ENCODE results near the gene AKTIP. TPM values are rescaled to one million over a fixed set of nuclear protein-coding genes. Genes with fewer than 3 reads are reported as not detected.
A peak's percentile ranks its signal among the peaks of the same experiment; 100 is the strongest.

The AKTIP gene
- total RNA-seq, 2 experiments from 2014 or later, result 39.7 to 45.8 TPM

DNA sequence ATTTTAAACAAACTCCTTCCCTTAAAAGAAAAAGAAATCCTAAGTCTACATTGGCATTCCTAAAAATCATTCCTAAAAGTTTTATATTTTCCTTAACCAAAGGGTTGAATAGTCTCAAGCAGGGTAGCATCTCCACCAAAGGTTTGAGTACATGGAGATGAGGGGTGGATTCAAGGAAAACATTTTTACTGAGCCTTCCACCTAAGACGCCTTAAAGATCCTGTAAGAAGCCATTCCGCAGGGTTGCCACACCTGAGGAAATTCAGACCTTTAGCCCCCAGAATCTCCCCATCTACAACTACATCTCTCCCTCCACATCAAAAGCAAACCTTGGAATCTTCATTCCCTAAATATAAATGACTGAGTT is 7.7 kb upstream of the AKTIP start:
- DNase-seq (no peak), ATAC-seq (no peak)
- peaks cover 5% of the 10 kb centered on the region for H3K9me3 Mint-ChIP-seq (ENCODE audit: low read depth)
- H3K36me3 Mint-ChIP-seq, result peaks cover 10% of the 10 kb centered on the region
- H3K4me3 Mint-ChIP-seq, result no peak overlapping the region
- no peak overlapping the region for H3K27ac Mint-ChIP-seq
- peaks cover 32% of the 10 kb centered on the region for H3K4me1 Mint-ChIP-seq
- no peaks in the 10 kb centered on the region for H3K27me3 Mint-ChIP-seq
- CTCF ChIA-PET, result interaction anchor here (1.0 to 2.4 kb wide), 6 partner anchors 13 to 77 kb away, joined by 3 to 9 read pairs (median 5); partner anchors contain the start of gene RBL2

DNA sequence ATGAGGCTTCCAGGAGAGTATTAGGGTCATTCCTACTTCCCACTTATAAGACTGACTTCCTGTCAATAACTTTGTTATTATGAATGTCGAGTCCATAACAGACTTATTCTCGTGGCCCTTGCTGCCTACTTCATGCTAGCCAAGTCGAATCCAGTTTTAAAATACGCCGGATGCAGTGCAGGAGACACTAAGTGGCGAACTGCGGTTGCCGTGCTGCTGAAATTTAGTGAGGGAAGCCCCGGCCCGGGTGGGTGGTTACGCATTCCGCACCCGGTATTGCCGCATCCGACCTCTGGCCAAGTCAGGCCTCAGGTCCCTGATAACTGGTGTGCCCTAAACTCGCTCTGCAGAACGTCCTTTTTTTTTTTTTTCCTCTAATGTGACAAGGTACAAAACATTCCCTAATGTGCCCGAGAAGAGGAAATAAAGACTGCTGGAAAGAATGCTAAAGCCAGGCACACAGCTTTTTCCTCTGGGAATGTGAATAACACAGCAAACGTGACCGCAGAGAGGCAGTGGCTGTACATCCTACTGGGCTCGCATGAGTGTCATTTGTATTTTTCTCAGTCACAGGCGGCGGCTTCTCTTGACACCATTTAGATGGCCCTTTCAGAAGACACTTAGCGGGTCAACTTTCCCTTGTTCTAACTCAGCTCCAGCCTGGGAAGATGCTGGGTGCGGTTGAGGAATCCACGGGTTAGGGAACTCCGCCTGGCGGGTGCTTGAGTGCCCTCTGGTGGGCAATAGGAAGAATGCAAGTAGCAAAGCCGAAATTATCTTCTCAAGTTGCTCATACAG is 7.1 kb upstream of the AKTIP start:
- peaks cover 36% of the 10 kb centered on the region for H3K4me1 Mint-ChIP-seq
- no peaks in the 10 kb centered on the region for H3K27me3 Mint-ChIP-seq
- H3K4me3 Mint-ChIP-seq, result no peak overlapping the region
- peaks cover 10% of the 10 kb centered on the region for H3K36me3 Mint-ChIP-seq
- CTCF ChIA-PET, result interaction anchor here (0.6 to 2.4 kb wide), 12 partner anchors 8 to 455 kb away, joined by 3 to 9 read pairs (median 4); partner anchors contain the start of genes CHD9 and RBL2
- peak; percentile 66 for ATAC-seq
- DNase-seq, result peak; percentile 55
- H3K9me3 Mint-ChIP-seq (ENCODE audit: low read depth), result peaks cover 5% of the 10 kb centered on the region
- H3K27ac Mint-ChIP-seq, result peak overlapping the region; percentile 31

GRCh38 chr16:53507464-53508179 is 4.6 kb upstream of the AKTIP start:
- ATAC-seq, result no peak
- Mint-ChIP-seq H3K27ac (no peak overlapping the region), H3K9me3 (ENCODE audit: low read depth) (no peaks in the 10 kb centered on the region), H3K27me3 (no peaks in the 10 kb centered on the region), H3K4me1 (peaks cover 39% of the 10 kb centered on the region), H3K36me3 (no peaks in the 10 kb centered on the region), H3K4me3 (no peak overlapping the region)
- DNase-seq, result peak; percentile 27
- CTCF ChIA-PET, result interaction anchor here (2.1 kb wide), 1 partner anchor 10 kb away, joined by 8 read pairs; no protein-coding TSS in a partner anchor

GRCh38 chr16:53506254-53506653 is 3.2 kb upstream of the AKTIP start:
- ATAC-seq (no peak), DNase-seq (peak; percentile 31)
- peaks cover 45% of the 10 kb centered on the region for H3K4me1 Mint-ChIP-seq
- no peaks in the 10 kb centered on the region for H3K9me3 Mint-ChIP-seq (ENCODE audit: low read depth)
- H3K27ac Mint-ChIP-seq, result no peak overlapping the region
- H3K36me3 Mint-ChIP-seq, result peaks cover 1% of the 10 kb centered on the region
- CTCF ChIA-PET, result interaction anchor here (1.0 to 2.1 kb wide), 3 partner anchors 8 to 24 kb away, joined by 3 to 8 read pairs (median 3); no protein-coding TSS in a partner anchor
- H3K27me3 Mint-ChIP-seq, result no peaks in the 10 kb centered on the region
- no peak overlapping the region for H3K4me3 Mint-ChIP-seq

- H3K4me1 Mint-ChIP-seq, result peaks cover 45% of the 10 kb centered on the region
- peak overlapping the region; percentile 89 for H3K27ac Mint-ChIP-seq
- ATAC-seq (no peak), DNase-seq (peak; percentile 39)
- H3K27me3 Mint-ChIP-seq, result no peaks in the 10 kb centered on the region
- CTCF ChIA-PET, result interaction anchor here (0.8 to 2.0 kb wide), 5 partner anchors 8 to 168 kb away, joined by 3 to 14 read pairs (median 4); no protein-coding TSS in a partner anchor
- H3K36me3 Mint-ChIP-seq, result peaks cover 8% of the 10 kb centered on the region
- peak overlapping the region; percentile 91 for H3K4me3 Mint-ChIP-seq
- H3K9me3 Mint-ChIP-seq (ENCODE audit: low read depth), result no peaks in the 10 kb centered on the region
Observed at GRCh38 chr16:53504665-53505064, 1.7 kb upstream of the AKTIP start.

DNA sequence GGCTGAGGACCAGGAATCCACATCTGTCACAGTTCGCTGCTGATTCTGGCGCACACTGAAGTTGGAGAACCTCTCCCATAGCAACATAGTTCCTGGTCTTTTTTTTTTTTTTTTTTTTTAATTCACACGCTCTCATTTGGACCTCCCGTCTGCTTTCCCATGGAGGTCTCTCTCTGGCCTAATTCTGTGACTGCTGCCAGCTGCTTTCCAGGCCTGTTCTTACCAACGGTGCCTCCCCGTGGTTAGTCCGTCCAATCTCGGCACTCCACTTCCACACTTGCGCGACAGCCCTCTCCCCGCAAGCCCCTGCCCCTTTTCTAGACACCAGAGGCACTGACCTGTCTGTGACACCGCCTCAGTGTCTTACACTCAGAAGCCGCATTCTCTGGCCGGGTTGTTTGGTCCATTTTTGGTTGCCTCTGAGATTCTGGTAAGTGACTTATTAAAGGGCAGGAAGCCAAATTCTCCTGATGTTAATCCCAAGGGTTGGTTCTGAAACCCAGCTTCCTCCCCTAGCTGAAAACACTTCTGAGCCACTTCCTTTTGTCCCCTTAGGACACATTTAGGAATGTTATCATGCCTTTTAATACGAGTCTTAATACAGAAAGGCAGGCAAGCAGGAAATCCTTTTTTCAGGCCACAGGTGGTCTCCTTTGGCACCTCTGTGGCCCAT is 1.1 kb upstream of the AKTIP start:
- ATAC-seq (no peak), DNase-seq (peak; percentile 61)
- Mint-ChIP-seq H3K4me3 (peak overlapping the region; percentile 91), H3K9me3 (ENCODE audit: low read depth) (no peaks in the 10 kb centered on the region), H3K36me3 (peaks cover 10% of the 10 kb centered on the region), H3K27ac (peak overlapping the region; percentile 89), H3K4me1 (peaks cover 44% of the 10 kb centered on the region), H3K27me3 (no peaks in the 10 kb centered on the region)
- CTCF ChIA-PET, result interaction anchor here (0.7 to 2.0 kb wide), 6 partner anchors 9 to 167 kb away, joined by 3 to 14 read pairs (median 4); no protein-coding TSS in a partner anchor

DNA sequence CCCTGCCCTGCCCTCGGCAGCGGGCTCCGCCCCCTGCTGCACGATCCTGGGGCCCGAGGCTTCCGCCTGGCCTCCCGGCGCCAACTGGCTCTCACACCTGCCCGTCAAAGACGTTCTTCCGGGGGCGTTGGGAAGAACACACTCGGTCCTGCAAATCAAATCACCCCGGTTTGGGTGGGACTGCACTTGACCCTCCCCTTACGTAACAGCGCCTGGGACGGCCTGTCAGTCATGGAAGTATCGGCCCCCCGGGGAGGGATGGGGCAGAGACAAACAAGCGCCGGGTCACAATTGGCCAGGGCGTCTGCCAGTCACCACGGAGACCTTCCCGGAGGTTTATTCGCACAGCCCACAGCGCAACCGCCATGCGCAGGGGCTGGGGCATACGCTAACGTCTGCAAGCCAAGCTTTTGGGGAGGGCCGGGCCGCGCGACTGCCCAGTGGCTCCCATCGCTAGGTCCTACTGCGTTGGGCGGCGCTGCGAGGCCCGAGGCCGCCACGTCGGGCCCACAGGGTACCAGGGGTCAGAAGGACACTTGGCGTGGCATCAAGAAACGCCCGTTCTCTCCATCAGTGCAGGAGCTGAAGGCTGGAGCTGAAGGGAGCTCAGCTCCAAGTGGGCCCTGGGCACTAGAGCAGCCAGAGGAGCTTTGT is 388 bp upstream of the AKTIP start:
- no peaks in the 10 kb centered on the region for H3K27me3 Mint-ChIP-seq
- peaks cover 17% of the 10 kb centered on the region for H3K36me3 Mint-ChIP-seq
- no peaks in the 10 kb centered on the region for H3K9me3 Mint-ChIP-seq (ENCODE audit: low read depth)
- peak overlapping the region; percentile 86 for H3K27ac Mint-ChIP-seq
- H3K4me3 Mint-ChIP-seq, result peak overlapping the region; percentile 91
- DNase-seq (peak; percentile 100), ATAC-seq (peak; percentile 93)
- H3K4me1 Mint-ChIP-seq, result peaks cover 48% of the 10 kb centered on the region
- CTCF ChIA-PET, result interaction anchor here (0.7 to 2.0 kb wide), 6 partner anchors 9 to 129 kb away, joined by 3 to 14 read pairs (median 4); no protein-coding TSS in a partner anchor

- CTCF ChIA-PET, result interaction anchor here (0.6 to 1.4 kb wide), 5 partner anchors 11 to 218 kb away, joined by 3 to 5 read pairs (median 3); no protein-coding TSS in a partner anchor
- H3K9me3 Mint-ChIP-seq (ENCODE audit: low read depth), result no peaks in the 10 kb centered on the region
- DNase-seq, result peak; percentile 31
- no peak for ATAC-seq
- H3K27ac Mint-ChIP-seq, result peak overlapping the region; percentile 87
- H3K36me3 Mint-ChIP-seq, result peaks cover 31% of the 10 kb centered on the region
- no peaks in the 10 kb centered on the region for H3K27me3 Mint-ChIP-seq
- H3K4me3 Mint-ChIP-seq, result peak overlapping the region; percentile 91
- H3K4me1 Mint-ChIP-seq, result peaks cover 50% of the 10 kb centered on the region
Observed at GRCh38 chr16:53501216-53501859, 1.7 kb downstream of the AKTIP start.

DNA sequence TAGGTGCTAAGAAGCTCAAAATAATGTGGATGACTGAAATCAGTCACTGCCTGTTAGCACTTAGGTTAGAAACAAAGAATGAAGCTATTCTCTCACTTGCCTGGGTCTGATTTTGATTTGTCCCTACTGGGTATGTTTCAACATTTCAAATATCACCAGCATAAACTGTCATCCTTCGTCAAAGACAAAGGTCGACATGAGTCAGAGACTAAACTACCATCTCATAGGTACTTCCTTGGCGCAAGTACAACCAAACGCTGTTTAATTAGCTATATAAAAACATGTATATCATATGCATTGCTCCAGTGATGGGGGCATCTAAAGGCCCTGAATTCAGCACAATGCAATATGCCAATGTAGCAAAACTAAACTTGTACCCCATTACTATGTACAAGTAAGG is 4.0 kb downstream of the AKTIP start:
- Mint-ChIP-seq H3K9me3 (ENCODE audit: low read depth) (no peaks in the 10 kb centered on the region), H3K4me1 (peaks cover 35% of the 10 kb centered on the region), H3K4me3 (no peak overlapping the region), H3K27ac (peak overlapping the region; percentile 14), H3K27me3 (no peaks in the 10 kb centered on the region), H3K36me3 (peaks cover 52% of the 10 kb centered on the region)
- peak; percentile 23 for DNase-seq
- ATAC-seq, result no peak
- CTCF ChIA-PET, result interaction anchor here (1.0 to 1.5 kb wide), 3 partner anchors 8 to 21 kb away, joined by 3 to 5 read pairs (median 4); no protein-coding TSS in a partner anchor

GRCh38 chr16:53495325-53495724 is 7.7 kb downstream of the AKTIP start:
- peaks cover 74% of the 10 kb centered on the region for H3K36me3 Mint-ChIP-seq
- H3K9me3 Mint-ChIP-seq (ENCODE audit: low read depth), result no peaks in the 10 kb centered on the region
- H3K4me3 Mint-ChIP-seq, result no peak overlapping the region
- H3K27ac Mint-ChIP-seq, result no peak overlapping the region
- CTCF ChIA-PET, result interaction anchor here (0.9 kb wide), 2 partner anchors 10 to 13 kb away, joined by 3 read pairs; no protein-coding TSS in a partner anchor
- H3K27me3 Mint-ChIP-seq, result no peaks in the 10 kb centered on the region
- ATAC-seq (no peak), DNase-seq (peak; percentile 40)
- H3K4me1 Mint-ChIP-seq, result peaks cover 25% of the 10 kb centered on the region

- H3K27ac Mint-ChIP-seq, result no peak overlapping the region
- ATAC-seq, result no peak
- CTCF ChIA-PET, result interaction anchor here (0.9 kb wide), 2 partner anchors 9 to 12 kb away, joined by 3 read pairs; no protein-coding TSS in a partner anchor
Observed at GRCh38 chr16:53494636-53495035, 8.4 kb downstream of the AKTIP start.

GRCh38 chr16:53492503-53492902 is 10.5 kb downstream of the AKTIP start:
- H3K36me3 Mint-ChIP-seq, result peaks cover 77% of the 10 kb centered on the region
- H3K4me1 Mint-ChIP-seq, result peaks cover 11% of the 10 kb centered on the region
- DNase-seq (no peak), ATAC-seq (no peak)
- no peaks in the 10 kb centered on the region for H3K27me3 Mint-ChIP-seq
- H3K9me3 Mint-ChIP-seq (ENCODE audit: low read depth), result no peaks in the 10 kb centered on the region
- CTCF ChIA-PET, result no interaction called here
- no peak overlapping the region for H3K27ac Mint-ChIP-seq
- H3K4me3 Mint-ChIP-seq, result no peak overlapping the region

More at GRCh38 chr16:53494636-53495035, 8.4 kb downstream of the AKTIP start:
- Mint-ChIP-seq H3K4me1 (peaks cover 20% of the 10 kb centered on the region), H3K27me3 (no peaks in the 10 kb centered on the region), H3K4me3 (no peak overlapping the region), H3K36me3 (peaks cover 76% of the 10 kb centered on the region), H3K9me3 (ENCODE audit: low read depth) (no peaks in the 10 kb centered on the region)
- DNase-seq, result peak; percentile 30

All from activated CD8-positive, alpha-beta memory T cell treated with anti-CD3 and anti-CD28 coated beads, Interleukin-2, amount 10 ng/mL, durations not matched to agents 7 days and 5 days (primary cell).